ENCODE data around the gene TRPC5OS.

TRPC5OS gene

GRCh38 chrX:111861605-111862004 is 14.4 kb upstream of the TRPC5OS start:
- Histone ChIP-seq H3K27me3 (ENCODE audit: insufficient read depth, poor library complexity, severe bottlenecking) (no peaks in the 10 kb centered on the region), H3K27ac (replicated peaks) (no peak overlapping the region), H3K4me3 (replicated peaks; ENCODE audit: insufficient read depth, low read length) (no peak overlapping the region)
- TF ChIP-seq POLR2AphosphoS5 (IDR thresholded peaks at IDR 0.05; ENCODE audit: low read depth): no peak
- TF ChIP-seq GABPA (IDR thresholded peaks at IDR 0.05; ENCODE audit: low read depth): no peak
- no peak for TF ChIP-seq SPI1 (IDR thresholded peaks at IDR 0.05; ENCODE audit: borderline replicate concordance, low read depth)
- TF ChIP-seq CTCF (IDR thresholded peaks at IDR 0.05; ENCODE audit: insufficient read depth, low read length): no peak
- TF ChIP-seq REST (IDR thresholded peaks at IDR 0.05; ENCODE audit: insufficient replicate concordance, low read depth): no peak
- DNase-seq (ENCODE audit: low read depth in 1 of 2, low spot score in 1 of 2): no peak

- H3K27ac ChIP-seq (replicated peaks): no peak overlapping the region
- H3K27me3 ChIP-seq (ENCODE audit: insufficient read depth, poor library complexity, severe bottlenecking): no peaks in the 10 kb centered on the region
- DNase-seq (ENCODE audit: low read depth in 1 of 2, low spot score in 1 of 2): no peak
- no peak overlapping the region for H3K4me3 ChIP-seq (replicated peaks; ENCODE audit: insufficient read depth, low read length)
- TF ChIP-seq SPI1 (IDR thresholded peaks at IDR 0.05; ENCODE audit: borderline replicate concordance, low read depth) (no peak), GABPA (IDR thresholded peaks at IDR 0.05; ENCODE audit: low read depth) (no peak)
Measured at GRCh38 chrX:111867236-111867635, 8.7 kb upstream of the TRPC5OS start.

GRCh38 chrX:111868726-111869638 is 7.0 kb upstream of the TRPC5OS start:
- Histone ChIP-seq H3K4me3 (replicated peaks; ENCODE audit: insufficient read depth, low read length) (no peak overlapping the region), H3K27ac (replicated peaks) (no peak overlapping the region), H3K27me3 (ENCODE audit: insufficient read depth, poor library complexity, severe bottlenecking) (no peaks in the 10 kb centered on the region)
- TF ChIP-seq SPI1 (IDR thresholded peaks at IDR 0.05; ENCODE audit: borderline replicate concordance, low read depth) (no peak), POLR2AphosphoS5 (IDR thresholded peaks at IDR 0.05; ENCODE audit: low read depth) (no peak), CTCF (IDR thresholded peaks at IDR 0.05; ENCODE audit: insufficient read depth, low read length) (no peak), REST (IDR thresholded peaks at IDR 0.05; ENCODE audit: insufficient replicate concordance, low read depth) (no peak), GABPA (IDR thresholded peaks at IDR 0.05; ENCODE audit: low read depth) (no peak)
- no peak for DNase-seq (ENCODE audit: low read depth in 1 of 2, low spot score in 1 of 2)

GRCh38 chrX:111869639-111870034 is 6.3 kb upstream of the TRPC5OS start:
- Histone ChIP-seq H3K27ac (replicated peaks) (no peak overlapping the region), H3K27me3 (ENCODE audit: insufficient read depth, poor library complexity, severe bottlenecking) (no peaks in the 10 kb centered on the region), H3K4me3 (replicated peaks; ENCODE audit: insufficient read depth, low read length) (no peak overlapping the region)
- TF ChIP-seq CTCF (IDR thresholded peaks at IDR 0.05; ENCODE audit: insufficient read depth, low read length) (peak; percentile 28), REST (IDR thresholded peaks at IDR 0.05; ENCODE audit: insufficient replicate concordance, low read depth) (no peak)
- DNase-seq (ENCODE audit: low read depth in 1 of 2, low spot score in 1 of 2): peak in 1 of 2 experiments; percentile 18

Measured in HL-60 (cell line).